GM19240 (cell line): Measurements from ENCODE around the gene NLRX1.
"Not testable (repeated sequence)": the region's sequence is repeated elsewhere in the genome, so short reads cannot be mapped to it uniquely, and the experiment has no call there.

Experiments used
- DNase-seq: peaks from one replicate; pipeline ENCODE4 v3.0.0; 2011; ENCODE audit warnings: low spot score; ENCODE audit not compliant: insufficient read length

The NLRX1 gene

GRCh38 chr11:119185981-119186634, 17.6 kb downstream of the NLRX1 start:
- no peak for DNase-seq

- no peak for DNase-seq
Measured at GRCh38 chr11:119187123-119187892, 18.8 kb downstream of the NLRX1 start.

DNA sequence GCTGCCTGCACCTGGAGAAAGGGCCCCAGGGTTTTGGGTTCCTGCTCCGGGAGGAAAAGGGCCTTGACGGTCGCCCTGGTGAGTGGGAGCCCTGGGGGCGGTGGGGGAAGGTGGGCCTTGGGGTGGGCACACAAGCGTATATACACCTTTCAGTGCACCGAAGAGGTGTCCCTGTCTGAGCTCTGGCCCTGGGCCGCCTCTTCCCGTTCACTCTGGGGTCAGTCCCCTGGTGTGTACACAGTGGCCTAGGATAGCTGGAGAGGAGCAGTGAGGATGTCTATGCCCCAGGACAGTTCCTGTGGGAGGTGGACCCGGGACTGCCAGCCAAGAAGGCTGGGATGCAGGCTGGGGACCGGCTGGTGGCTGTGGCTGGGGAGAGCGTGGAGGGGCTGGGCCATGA, 19.5 kb downstream of the NLRX1 start:
- DNase-seq: no peak

GRCh38 chr11:119188887-119189286, 20.4 kb downstream of the NLRX1 start:
- no peak for DNase-seq

- DNase-seq: no peak
Measured at GRCh38 chr11:119189393-119189792, 20.9 kb downstream of the NLRX1 start.

DNA sequence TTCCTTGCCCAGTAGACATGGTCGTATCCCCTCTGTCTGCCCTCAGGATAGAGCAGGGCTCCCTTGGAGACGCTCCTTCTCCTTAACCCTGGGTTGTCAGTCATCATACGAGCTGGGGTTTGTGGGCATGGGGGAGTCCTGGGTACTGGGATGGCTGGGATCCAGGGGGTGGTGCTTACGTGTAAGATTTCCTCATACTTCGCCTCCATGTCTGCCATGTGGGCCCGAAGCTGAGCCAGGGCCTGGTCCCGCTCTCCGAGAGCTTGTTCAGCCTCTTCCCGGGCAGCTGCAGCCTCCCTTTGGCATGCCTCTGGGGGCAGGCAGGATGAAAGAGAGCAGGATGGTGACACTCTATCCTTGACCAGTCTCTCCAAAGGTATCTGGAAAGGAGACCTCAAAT, 22.0 kb downstream of the NLRX1 start:
- no peak for DNase-seq

GRCh38 chr11:119191265-119191664, 22.7 kb downstream of the NLRX1 start:
- not testable (repeated sequence) for DNase-seq

DNA sequence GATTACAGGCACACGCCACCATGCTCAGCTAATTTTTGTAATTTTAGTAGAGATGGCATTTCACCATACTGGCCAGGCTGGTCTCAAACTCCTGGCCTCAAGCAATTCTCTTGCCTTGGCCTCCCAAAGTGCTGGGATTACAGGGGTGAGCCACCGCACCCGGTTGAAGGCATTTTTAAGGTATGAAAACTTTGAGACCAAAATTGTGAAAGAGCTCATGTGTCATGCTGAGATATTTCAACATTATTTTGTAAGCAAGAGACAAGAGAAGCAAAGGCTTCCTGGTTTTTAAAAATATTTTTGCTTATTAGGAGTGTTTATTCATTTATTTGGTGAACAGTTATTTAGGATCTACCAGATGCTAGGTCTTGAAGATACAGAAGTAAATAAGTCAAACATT, 23.6 kb downstream of the NLRX1 start:
- no peak for DNase-seq

- DNase-seq: no peak
Measured at GRCh38 chr11:119193001-119193400, 24.5 kb downstream of the NLRX1 start.

GRCh38 chr11:119193626-119194025, 25.1 kb downstream of the NLRX1 start:
- no peak for DNase-seq

DNA sequence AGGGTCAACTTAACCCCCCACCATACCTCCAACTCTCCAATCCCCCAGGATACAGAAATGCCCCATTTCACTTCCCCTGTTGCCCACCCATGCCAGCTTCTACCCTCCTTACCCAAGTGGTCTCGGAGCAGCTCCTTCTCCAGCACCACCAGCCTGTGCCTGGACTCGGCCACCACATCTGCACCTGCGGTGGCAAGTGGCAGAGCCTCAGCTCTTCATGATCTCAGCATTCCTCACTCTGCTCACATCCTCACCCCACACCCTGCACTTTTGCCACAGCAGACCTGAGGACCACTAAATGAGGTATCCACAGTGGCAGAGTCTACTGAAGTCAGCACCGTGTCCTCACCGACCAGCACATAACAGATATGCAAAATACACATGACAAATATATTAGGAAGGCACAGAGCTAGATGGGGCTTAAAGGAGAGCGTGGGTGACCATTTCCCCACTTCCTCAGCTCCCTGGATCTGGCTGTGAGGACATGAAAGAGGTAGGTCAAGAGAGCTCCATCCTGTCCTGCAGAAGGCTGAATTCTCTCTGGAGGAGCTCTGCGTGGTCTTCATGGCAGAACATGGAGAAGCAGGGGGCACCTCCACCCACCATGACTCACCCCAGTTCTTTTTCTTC, 26.4 kb downstream of the NLRX1 start:
- DNase-seq: no peak

GRCh38 chr11:119195680-119196079, 27.2 kb downstream of the NLRX1 start:
- no peak for DNase-seq

- peak; percentile 79 for DNase-seq
Measured at GRCh38 chr11:119196833-119197483, 28.4 kb downstream of the NLRX1 start.

DNA sequence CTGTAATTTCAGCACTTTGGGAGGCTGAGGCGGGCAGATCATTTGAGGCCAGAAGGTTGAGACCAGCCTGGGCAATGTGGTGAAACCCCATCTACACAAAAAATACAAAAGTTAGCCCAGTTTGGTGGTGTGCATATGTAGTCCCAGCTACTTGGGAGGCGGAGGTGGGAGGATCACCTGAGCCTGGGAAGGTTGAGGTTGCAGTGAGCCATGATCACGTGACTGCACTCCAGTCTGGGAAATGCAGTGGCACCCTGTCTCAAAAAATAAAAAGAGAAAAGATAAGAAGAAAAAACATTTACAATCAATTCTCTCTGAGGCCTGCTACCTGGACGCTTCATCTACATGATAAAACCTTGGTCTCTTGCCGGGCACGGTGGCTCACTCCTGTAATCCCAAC, 30.4 kb downstream of the NLRX1 start:
- no peak for DNase-seq

DNA sequence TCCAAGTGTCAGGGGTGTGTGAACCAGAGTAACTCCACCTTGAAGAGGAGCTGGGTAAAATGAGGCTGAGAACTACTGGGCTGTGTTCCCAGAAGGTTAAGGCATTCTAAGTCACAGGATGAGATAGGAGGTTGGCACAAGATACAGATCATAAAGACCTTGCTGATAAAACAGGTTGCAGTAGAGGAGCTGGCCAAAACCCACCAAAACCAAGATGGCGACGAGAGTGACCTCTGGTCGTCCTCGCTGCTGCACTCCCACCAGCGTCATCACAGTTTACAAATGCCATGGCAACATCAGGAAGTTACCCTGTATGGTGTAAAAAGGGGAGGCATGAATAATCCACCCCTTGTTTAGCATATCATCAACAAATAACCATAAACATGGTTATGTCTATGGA, 32.7 kb downstream of the NLRX1 start:
- DNase-seq: not testable (repeated sequence)

- no peak for DNase-seq
Measured at GRCh38 chr11:119202554-119202953, 34.0 kb downstream of the NLRX1 start.

GRCh38 chr11:119204066-119204465, 35.5 kb downstream of the NLRX1 start:
- DNase-seq: no peak

- DNase-seq: no peak
Measured at GRCh38 chr11:119205080-119205479, 36.6 kb downstream of the NLRX1 start.

DNA sequence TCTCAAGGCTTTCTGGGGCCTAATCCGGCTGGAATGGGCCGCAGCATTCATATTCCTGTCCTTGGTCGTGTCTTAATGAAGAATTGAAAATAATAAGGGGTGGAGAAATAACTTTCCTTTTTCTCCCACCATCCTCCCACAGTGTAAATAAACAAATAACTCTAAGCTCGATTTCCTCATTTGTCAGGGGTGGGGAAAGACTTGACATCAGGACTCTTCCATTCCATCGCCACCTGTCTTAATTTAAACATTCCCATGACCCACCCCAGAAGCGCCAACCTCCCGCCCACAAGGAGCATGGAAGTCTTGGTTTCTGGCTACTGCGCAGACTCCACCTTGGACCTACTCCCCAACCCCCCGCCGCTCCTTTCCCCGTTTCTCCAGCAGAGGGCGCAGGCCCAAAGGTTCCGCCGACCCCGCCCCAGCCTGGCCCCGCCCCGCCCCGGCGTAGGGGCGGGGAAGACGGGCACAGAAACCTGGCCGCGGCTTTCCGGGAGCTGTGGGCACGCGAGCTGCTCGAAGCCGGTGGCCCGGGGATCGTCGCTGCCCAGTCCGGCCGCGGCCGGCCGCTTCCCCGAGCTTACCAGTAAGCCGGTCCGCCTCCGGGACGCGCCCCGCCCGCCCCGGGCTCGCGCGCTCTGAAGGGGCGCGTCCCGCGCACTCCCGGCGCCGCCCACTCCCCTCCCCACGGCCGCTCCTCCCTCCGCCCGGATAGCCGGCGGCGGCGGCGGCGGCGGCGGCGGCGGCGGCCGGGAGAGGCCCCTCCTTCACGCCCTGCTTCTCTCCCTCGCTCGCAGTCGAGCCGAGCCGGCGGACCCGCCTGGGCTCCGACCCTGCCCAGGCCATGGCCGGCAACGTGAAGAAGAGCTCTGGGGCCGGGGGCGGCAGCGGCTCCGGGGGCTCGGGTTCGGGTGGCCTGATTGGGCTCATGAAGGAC, 37.3 kb downstream of the NLRX1 start, which contains the start of gene CBL:
CBL (plus strand) TSS at position 766 of the 937 bp plus-strand sequence; CDS start at position 845, 79 bp downstream.
- DNase-seq: peak; percentile 83

DNA sequence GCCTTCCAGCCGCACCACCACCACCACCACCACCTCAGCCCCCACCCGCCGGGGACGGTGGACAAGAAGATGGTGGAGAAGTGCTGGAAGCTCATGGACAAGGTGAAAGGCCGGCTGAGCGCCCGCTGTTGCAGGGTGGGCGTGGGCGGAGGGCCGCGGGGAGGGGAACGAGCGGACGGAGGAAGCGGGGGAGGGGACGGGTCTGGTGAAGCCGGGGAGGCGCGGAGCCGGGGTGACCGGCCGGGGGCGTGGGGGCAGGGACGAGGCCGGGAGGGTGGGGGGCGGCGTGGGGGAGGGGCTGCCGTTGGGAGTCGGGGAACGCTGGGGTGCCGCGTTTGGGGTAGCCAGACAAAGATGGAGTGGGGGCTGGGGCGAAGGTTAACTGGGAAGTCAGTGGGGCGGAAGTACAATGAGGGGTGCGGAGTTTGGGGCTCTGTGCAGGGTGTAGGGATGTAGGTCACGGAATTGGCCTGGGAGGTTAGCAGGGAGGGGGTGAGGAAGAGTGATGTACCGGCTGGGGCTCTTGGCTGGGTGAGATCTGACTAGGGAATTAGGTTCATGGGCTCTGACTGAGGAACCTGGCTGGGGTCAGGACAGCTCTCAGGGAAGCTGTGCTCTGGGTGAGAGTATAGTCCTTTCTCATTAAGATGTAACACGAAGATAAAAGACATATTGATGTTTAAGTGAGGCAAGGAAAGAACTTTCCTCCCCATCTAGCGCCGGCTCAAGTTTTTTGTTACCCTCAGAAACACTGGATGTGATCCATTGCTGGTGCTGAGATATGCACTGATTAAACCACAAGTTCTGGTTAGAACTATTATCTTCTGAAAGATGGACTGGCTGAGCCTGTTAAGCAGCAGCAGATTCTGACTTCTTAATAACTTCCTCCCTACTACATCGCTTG, 38.2 kb downstream of the NLRX1 start:
- no peak for DNase-seq
